GM18870 (cell line): ENCODE results near the gene CLSTN1.
"Not testable (repeated sequence)": the region's sequence is repeated elsewhere in the genome, so short reads cannot be mapped to it uniquely, and the experiment has no call there.

Source experiments
- ATAC-seq: cut with Tn5 transposase; IDR thresholded peaks from one replicate; pipeline ENCODE4 v1.9.1; 2021; ENCODE audit warnings: moderate library complexity; ENCODE audit not compliant: unreplicated experiment

The CLSTN1 gene

GRCh38 chr1:9717193-9718005 is 106.4 kb downstream of the CLSTN1 start:
- ATAC-seq, result no peak

- no peak for ATAC-seq
Measured at GRCh38 chr1:9716404-9717192, 107.2 kb downstream of the CLSTN1 start.

DNA sequence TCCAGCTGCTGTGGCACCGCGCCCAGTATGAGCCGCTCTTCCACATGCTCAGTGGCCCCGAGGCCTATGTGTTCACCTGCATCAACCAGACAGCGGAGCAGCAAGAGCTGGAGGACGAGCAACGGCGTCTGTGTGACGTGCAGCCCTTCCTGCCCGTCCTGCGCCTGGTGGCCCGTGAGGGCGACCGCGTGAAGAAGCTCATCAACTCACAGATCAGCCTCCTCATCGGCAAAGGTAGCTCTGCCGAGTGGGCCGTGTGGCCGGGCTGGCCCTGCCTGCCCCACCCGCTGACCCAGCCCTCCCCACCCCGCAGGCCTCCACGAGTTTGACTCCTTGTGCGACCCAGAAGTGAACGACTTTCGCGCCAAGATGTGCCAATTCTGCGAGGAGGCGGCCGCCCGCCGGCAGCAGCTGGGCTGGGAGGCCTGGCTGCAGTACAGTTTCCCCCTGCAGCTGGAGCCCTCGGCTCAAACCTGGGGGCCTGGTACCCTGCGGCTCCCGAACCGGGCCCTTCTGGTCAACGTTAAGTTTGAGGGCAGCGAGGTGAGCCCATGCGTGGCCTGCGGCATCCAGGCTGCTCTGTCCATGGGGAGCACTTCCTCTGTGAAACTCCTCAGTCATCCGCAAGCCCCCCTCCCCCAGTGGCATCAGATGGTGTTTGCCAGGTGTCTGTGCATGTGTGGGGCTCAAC is 108.1 kb downstream of the CLSTN1 start:
- no peak for ATAC-seq

DNA sequence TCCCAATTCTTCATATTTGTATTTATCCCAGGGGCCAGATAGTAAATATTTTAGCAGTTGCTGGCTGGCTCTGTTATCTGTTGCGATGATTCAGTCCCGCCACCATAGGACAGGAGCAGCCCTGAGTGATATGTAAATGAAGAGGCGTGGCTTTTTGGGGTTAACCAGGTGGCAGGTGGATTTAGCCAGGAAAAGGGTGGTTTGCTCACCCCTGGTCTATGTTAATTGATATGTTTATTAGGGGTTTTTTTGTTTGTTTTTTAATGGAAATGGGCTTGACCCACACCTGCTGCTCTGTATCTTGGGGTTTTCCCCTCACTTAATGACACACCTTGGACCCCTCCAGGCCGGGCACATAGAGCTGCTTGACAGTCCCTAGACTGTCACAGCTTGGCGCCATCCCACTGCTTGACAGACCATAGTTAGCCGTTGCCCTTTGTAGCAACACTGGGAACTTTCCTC is 109.5 kb downstream of the CLSTN1 start:
- ATAC-seq, result no peak

GRCh38 chr1:9712767-9713166 is 111.0 kb downstream of the CLSTN1 start:
- ATAC-seq, result not testable (repeated sequence)

GRCh38 chr1:9711466-9712020 is 112.2 kb downstream of the CLSTN1 start:
- no peak for ATAC-seq

GRCh38 chr1:9710037-9710436 is 113.7 kb downstream of the CLSTN1 start:
- ATAC-seq, result no peak

- no peak for ATAC-seq
Measured at GRCh38 chr1:9706178-9706577, 117.6 kb downstream of the CLSTN1 start.

GRCh38 chr1:9705337-9706093 is 118.2 kb downstream of the CLSTN1 start:
- no peak for ATAC-seq

DNA sequence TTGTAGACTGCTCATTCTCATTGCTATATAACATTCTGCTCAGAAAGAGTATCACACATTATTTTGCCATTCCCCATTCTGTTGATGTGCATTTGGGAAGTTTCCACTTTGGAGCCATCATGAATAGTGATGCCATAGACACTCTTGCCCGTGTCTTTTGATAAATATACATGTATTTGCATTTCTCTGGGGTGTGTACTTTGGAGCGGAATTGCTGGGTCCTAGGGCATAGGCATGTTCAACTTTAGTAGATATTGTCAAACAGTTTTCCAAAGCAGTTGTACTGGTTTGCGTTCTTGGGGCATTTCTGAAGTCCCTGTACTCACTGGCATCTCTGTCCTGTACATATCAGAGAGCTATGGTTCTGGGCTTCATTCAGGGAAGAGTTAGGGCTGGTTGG is 120.1 kb downstream of the CLSTN1 start:
- no peak for ATAC-seq

- no peak for ATAC-seq
Measured at GRCh38 chr1:9703165-9703509, 120.6 kb downstream of the CLSTN1 start.

- no peak for ATAC-seq
Measured at GRCh38 chr1:9701665-9702064, 122.1 kb downstream of the CLSTN1 start.

DNA sequence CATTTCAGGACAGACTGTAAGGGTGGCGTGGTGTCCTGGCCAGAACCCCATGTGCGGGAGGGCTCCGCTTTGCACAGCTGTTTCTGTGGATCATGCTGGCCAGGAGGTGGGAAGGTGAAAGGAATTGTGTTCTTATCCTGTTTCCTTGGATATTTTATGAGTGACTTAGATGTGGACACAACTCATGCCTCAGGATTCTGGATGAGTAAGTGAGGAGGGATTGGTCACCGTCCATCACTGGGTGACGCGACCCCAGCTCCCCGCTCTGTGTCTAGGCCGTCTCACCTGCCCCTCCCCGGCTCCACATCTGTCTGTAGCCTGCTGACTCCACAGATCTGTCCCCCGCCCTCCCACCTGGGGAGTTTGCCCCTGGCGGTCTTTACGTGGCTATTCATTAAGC is 123.4 kb downstream of the CLSTN1 start:
- no peak for ATAC-seq

- ATAC-seq, result no peak
Measured at GRCh38 chr1:9699361-9699760, 124.4 kb downstream of the CLSTN1 start.

DNA sequence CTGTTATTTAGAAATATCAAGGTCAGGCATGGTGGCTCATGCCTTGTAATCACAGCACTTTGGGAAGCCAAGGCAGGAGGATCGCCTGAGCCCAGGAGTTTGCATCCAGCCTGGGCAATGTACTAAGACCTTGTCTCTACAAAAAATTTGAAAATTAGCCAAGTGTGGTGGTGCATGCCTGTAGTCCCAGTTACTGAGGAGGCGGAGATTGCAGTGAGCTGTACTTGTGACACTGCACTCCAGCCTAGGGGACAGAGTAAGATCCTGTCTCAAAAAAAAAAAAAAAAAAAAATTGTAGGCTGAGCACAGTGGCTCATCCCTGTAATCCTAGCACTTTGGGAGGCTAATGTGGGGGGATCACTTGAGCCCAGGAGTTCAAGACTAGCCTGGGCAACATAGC is 127.0 kb downstream of the CLSTN1 start:
- no peak for ATAC-seq

- no peak for ATAC-seq
Measured at GRCh38 chr1:9691691-9692090, 132.1 kb downstream of the CLSTN1 start.

DNA sequence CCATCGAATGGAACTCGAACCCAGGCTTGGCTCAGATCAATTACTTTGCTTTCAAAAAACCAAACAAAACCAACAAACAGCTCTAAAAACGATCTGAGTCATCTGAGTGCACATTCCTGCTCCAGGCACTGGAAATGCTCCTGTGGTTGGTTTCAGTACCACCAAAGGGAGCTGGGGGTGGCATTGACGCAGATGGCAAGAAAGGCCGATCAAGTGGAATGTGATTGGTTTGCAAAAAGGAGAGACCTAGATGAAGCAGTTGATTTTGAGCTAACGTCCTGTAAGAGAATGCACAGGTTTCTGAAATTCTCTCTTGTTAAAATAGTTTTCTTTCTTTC is 132.7 kb downstream of the CLSTN1 start:
- no peak for ATAC-seq

GRCh38 chr1:9690440-9691107 is 133.2 kb downstream of the CLSTN1 start:
- no peak for ATAC-seq

GRCh38 chr1:9689971-9690381 is 133.8 kb downstream of the CLSTN1 start:
- ATAC-seq, result no peak

DNA sequence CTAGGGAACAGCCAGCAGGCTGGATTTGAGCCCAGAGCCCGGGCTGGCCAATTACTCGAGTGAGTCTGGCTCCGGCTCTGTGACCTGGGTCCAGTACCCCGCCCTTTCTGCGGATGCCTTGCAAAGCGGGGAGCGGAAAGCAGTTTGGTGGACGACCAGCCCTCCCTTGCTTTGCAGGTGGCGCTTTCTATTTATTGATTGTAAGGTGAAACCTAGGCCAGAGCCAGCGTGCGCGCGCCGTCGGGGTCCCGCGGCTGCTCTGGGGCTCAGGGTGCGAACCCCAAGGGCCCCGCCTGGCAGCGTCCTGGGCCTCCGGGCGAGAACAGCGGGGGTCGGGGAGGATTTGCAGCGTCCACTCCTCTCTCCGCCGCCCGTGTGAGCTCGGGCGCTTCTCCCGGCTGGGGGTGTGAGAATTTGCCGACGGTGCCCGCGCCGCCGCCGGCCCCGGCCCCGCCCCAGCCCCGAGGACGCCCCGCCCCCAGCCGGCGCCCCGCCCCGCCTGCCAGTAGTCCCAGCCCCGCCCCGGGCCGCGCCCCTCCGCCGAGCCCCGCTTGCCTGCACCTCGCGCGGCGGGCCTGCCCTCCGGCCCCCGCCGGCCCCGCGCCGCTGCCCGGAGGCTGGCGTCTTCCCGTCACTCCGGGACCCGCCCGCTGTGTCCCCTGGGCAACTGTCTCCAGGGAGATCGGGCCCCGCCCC is 134.6 kb downstream of the CLSTN1 start:
- ATAC-seq, result no peak
